GM18526 (cell line): ENCODE data around the gene SPATA18.

Experiments
- POLR2A ChIP-seq: IDR thresholded peaks from 3 replicates; pipeline ENCODE4 v1.6.1; 2011; ENCODE audit not compliant: insufficient read length; ENCODE audit errors: extremely low read depth

SPATA18 gene

DNA sequence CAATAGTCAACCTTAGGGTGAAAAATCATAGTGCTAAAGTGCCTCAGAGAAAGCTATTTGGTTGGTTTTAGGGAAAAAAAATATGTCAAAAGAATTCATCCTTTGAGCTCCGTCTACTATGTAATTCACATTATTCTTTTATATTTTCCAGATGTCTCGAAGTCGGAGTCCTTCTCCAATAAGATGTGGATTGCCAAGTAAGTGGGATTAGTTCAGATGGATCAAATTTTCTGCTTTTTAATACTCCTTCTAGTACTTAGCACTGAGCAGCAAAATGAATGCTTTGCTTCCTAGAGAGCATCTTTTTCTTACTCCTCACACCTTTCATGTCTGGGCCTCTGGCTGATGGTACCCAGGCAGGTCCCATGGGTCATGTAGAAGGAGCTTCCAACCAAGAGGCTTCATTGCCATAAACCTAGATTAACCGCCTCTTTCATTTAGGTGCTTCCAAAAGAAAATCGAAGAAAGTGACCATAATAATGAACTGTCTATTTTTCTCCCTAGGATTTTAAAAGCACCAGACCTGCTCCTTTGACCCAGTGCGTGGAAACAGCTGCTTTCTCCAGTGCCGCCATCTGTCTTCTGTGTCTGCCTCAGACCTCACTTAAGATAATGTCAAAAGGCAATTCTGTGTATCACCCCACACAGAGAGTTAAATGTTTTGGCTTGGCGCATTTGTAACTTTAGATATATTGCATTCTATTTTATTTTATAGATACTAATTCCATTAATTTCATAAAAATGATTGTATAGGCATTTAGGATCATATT, 43.5 kb downstream of the SPATA18 start:
- TF ChIP-seq POLR2A, result no peak

DNA sequence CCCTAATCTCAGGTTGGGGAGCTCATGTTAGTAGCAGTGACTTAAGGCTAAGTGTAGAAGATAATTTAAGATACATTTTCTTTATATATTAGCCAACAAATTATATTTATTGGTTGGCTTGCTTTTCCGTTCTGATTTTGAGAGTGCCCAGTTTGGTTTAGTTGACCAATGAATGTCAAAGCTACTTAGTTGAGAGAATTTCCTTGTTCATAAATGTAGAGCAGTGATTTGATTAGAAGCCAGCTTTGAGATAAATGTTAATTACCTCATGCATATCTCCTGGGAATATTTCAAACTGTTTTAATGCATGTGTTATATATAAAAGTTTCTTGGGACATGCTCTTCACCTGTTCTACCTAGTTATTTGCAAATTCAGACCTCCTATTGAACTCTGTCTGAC, 44.3 kb downstream of the SPATA18 start:
- TF ChIP-seq POLR2A, result no peak

DNA sequence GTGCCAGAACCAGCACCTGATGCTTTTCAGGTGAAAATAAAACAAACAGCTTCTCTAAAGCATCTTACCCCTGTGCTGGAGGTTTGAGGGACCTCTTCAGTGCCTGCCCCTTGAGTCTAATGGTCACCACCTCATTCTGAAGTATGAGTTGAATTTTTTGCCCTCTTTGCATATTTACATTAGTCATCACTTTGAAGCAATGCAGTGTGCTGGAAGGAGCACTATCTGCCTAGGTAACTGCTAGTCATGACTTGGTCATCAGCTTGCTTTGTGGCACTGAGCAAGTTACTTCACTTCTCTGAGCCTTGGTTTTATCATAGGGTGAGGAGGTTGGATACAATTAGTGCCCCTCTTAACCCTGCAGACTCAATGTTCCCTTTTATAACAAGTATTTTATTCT, 44.9 kb downstream of the SPATA18 start:
- no peak for TF ChIP-seq POLR2A

DNA sequence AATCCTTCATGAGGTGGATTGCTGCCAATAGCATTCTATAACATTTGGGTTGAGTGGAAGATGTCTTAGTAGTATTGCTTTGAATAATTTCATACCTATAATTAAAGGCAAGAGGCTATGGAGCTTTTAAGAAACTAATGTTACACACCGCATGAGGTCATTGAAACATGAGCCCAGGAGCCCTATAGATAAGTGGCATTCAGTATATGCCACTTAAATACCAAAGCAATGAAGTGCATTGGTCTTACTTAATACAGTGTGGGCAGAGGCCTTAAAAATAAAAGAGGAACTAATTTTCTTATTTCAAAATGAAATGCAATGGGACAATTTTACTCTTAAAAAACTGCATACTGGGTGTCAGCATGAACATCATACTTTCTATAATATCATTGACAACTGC, 47.5 kb downstream of the SPATA18 start:
- no peak for TF ChIP-seq POLR2A

DNA sequence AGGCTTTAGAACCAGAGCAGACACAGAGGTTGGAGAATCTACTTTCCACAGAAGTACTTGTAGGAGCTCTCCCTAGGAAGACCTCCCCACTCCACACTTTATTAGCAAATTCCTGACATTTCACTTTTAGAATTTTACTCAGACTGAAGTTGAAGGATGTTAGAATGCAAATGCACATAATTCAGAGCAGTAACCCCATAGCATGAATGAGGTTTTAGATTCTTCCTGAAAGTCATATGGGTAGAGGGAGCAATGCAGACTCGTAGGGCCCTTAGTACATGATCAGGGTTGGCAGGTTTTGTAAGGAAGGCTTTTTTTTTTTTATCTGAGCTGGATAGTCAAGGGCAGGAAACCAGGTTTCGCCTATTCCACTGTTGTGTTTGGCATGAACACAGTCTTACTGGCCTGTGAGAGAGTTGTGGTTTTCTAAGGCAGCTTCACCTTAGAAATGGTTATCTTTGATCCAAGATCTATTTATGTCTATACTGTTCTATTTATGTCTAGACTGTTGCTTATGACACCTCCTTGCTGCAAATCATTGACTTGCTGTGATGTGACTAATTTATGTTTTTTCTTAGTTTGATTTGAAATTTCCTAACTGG, 48.9 kb downstream of the SPATA18 start:
- TF ChIP-seq POLR2A, result no peak

DNA sequence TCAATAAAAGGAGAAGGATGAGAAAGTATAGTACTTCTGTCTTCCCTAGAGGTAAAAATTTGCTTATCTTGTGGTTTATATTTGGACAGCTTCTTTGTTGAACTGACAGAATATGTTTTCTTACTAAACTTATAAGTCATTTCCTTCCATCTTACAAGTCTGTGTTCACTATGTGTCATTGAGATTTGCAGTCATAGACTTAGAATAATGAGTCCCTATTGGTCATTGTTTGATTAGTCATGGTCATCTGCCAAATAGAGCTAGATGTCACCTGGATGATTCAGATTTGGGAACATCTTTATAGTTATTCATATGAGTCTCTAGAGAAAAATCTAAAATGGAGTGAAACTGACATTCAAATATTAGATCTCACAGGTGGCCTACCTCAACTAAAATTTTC, 51.5 kb downstream of the SPATA18 start:
- TF ChIP-seq POLR2A, result no peak

DNA sequence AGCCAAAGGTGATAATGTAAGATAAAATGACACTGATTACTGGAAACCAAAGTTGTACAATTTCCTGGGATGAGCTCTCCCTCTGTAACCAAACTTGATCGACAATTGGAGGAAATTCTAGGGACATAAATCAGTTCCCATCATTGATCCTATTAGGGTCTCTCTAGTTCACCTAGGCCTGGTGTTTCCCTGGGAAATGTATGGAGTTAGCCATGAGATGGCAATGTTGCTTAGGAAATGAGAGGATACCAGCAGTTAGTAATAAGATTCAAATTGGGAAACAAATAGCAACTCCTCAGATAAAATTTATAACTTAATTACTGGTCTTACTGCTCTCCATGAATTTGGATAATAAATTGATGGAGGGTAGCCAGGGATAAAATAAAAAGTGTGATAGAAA, 52.2 kb downstream of the SPATA18 start:
- TF ChIP-seq POLR2A, result no peak

DNA sequence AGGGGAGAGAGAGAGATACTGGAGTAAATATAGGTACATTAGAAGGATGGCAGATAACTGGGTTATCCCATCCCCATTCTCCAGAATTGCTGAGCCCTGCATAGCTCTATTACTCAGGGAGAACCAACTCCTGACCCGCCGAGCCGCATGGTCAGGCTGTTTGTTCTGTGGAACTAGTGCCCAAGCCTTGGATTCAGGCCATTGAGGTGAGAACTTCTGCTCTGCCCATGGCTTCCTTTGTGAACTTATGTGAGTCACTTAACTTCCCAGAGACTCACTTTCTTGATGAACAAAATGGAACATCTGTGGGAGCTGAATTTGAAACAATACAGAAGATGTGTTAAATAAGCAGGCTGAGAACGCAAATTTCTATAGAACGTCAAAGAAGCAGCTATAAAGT, 54.2 kb downstream of the SPATA18 start:
- TF ChIP-seq POLR2A, result no peak

DNA sequence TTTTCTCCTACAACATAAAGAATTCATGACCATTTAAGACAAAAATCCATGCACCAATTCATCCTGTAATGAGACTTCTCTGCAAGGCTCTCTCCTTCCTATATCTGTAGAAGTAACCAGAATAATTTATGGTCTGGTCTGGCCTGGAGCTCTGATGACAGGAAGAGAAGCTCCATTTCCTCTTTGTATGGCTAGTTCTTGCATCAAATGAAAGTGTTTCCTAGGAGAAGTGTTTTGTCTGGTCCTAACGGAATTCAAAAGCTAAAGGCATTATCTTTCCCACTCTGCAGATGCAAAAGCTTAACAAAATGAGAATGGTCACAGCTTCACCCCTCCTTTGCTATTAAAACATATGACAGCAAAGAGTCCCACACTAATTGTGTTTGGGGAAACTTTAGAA, 55.1 kb downstream of the SPATA18 start:
- TF ChIP-seq POLR2A, result no peak

DNA sequence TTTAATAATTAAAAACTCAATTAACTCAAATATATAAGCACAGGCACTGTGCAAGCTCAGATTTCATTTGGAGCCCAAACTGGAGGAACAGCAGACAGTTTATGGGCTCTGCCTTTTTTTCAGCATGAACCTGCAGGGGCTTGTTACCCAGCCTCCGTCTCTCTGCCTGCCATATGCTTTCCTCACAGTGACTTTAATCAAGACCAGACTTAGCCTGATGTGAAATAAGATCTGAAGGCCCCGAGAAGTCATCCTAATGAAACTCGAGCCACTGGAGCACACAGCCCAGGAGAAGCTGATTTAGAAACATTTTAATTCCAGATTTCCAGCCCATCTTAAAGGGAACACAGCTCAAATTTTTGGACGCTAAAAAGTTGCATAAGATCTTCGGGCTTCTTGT, 55.6 kb downstream of the SPATA18 start:
- TF ChIP-seq POLR2A, result no peak

DNA sequence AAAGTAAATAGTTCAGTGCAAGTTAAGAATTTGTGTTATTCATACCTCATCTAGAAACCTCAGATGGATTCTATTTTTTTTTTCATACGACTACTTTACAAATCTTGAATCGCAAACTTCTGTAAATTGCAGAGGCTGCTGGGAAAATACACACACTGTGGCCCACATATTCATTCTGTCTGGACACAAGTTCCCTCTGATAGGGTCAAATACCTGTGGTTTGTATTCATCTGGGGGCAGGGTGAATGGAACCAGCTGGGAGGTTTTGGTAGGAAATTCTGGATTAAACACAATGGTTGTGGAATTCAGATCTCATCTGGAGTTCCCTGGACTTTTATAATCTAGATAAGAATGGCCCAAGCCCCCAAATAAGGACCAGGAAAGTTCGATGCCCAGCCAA, 56.2 kb downstream of the SPATA18 start:
- TF ChIP-seq POLR2A, result no peak

DNA sequence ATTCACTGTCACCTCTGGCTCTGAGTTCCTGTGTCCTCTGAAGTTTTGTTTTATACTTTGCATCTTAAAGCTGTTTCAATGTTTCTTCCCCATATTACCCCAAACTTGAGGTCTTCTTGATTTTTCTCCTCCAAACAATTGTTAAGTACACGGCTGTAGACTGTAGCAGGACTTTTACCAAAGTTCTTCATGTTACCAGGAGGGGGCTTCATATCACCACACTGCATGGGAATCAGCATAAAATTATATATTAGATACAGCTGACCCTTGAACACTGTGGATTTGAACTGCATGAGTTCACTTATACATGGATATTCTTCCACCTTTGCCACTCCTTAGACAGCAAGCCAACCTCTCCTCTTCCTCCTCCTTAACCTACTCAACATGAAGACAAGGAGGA, 56.6 kb downstream of the SPATA18 start:
- no peak for TF ChIP-seq POLR2A

DNA sequence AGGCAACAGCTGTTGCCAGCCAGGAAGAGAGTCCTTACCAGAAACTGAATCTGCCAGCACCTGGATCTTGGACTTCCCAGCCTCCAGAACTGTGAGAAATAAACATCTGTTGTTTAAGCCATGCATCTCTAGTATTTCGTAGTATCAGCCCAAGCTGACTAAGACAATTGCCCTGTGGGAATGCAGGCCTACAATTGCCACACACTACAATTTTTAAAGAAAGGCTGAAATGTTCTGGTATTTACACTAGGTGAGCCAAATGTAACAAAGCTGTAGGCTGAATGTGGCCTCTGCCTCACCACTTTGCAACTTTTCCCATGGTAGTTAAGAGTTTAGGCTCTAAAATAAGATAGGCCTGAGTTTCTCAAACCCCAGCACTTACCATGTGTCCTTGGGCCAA, 59.1 kb downstream of the SPATA18 start:
- TF ChIP-seq POLR2A, result no peak

DNA sequence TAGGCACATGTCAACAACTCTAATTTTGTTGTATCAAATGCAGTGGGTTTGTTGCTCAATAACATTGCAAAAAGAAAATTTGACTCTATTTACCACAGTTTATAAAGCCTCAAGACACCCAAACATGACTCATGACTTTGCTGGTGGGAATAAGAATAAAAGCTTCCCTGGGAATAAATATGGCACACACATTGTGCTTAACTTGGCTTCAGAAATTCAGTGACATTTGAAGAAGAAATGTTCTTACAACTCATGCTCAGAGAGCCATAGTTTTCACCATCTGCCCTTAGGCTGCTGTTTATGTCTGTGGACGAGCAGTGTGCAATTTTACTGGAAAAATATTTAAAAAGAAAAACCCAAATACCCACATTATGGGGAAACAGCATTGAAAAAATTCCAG, 60.9 kb downstream of the SPATA18 start:
- TF ChIP-seq POLR2A, result no peak

DNA sequence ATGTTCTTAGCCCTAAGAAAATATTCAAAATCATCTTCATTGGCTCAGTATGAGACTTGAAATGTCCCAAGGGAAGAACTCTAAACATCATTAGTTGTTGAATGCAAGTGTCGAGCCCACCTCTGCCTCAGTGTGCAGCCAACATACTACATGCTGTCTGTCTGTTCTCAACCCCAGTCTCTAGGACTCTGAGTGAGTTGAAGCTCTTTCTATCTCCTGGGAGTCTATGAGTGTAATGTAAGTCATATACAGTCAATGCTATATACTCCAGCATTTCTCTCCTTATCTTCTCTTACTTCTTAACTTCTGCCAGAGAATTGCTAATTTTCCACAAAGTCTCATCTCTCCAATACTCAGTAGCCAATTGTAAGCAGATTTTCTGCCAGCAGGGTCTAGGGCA, 61.3 kb downstream of the SPATA18 start:
- TF ChIP-seq POLR2A, result no peak

DNA sequence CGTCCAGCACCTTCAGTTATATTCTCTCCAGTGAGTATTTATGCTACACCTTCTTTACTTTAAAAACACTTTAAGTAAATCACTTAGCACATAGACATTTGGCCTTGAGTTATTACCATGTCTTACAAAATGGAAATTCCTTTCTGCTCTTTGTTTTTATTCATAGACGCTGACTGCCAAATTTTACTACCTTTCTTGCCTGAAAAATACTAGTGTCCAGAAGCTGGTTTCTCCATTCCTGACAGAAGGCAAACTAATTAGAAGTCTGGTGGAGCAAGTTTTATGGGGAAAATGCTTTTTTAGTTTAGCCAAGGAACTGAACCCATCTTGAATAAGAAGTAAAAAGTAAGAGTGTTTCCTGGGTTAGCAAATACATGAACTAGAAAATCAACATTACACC, 65.5 kb downstream of the SPATA18 start:
- no peak for TF ChIP-seq POLR2A

DNA sequence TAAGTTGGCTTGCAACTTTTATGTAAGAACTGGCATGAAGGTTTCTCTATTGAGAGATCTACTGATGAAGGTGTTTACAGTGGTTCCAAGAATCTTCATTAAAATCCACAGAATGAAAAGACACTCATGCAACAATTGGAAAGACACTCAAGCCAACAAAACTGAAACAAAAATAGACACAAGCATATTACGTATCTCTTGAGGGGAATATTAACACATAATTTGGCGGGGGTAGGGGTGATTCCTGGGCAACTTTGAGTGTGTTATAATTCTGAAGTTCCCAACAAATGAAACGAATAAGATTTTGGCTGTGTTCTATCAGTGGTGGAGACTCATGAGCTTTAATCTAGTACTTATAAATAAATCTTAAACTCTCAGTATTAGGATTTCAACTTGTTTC, 75.1 kb downstream of the SPATA18 start:
- TF ChIP-seq POLR2A, result no peak

DNA sequence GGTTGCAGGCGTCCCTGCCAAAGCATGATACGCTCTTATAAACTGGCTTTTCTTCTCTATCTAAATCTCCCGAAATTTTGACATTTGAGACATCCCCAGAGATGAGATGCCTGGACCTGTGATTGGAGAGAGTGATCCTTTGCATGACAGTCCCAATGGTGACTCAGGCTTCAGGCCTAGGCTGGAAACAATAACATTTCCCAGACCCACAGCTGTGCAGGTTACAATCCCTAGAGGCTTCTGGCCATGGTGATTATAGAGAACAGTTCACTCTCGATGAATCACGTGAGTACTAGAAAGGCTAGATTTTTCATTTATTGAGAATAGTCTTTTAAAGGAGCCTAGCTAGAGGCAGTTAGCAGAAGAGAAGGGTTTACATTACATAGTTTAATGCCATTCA, 75.9 kb downstream of the SPATA18 start:
- TF ChIP-seq POLR2A, result no peak

DNA sequence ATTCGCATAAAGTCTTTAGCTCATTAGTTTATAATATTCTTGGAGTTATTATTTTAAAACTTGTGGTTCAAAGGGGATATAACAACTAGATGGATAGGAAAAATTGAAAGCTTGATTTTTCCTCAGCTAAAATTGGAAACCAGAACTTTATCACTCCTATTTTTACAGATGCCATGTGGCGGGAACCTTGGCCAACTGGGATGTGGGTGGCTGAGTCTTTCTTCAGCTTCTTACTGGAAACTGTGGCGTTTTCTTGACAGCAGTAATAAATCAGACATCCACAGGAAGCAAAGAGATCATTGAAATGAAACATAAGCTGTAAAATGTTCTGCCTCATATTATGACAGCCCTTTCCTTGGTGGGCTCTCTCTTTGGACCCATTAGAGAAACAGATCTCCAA, 84.1 kb downstream of the SPATA18 start:
- no peak for TF ChIP-seq POLR2A
